GM19397 (cell line): ENCODE measurements around the gene CDH23.

Experiments used
- ATAC-seq: cut with Tn5 transposase; IDR thresholded peaks from one replicate; pipeline ENCODE4 v1.9.1; 2021; ENCODE audit warnings: mild to moderate bottlenecking, moderate library complexity; ENCODE audit not compliant: unreplicated experiment

CDH23 gene

DNA sequence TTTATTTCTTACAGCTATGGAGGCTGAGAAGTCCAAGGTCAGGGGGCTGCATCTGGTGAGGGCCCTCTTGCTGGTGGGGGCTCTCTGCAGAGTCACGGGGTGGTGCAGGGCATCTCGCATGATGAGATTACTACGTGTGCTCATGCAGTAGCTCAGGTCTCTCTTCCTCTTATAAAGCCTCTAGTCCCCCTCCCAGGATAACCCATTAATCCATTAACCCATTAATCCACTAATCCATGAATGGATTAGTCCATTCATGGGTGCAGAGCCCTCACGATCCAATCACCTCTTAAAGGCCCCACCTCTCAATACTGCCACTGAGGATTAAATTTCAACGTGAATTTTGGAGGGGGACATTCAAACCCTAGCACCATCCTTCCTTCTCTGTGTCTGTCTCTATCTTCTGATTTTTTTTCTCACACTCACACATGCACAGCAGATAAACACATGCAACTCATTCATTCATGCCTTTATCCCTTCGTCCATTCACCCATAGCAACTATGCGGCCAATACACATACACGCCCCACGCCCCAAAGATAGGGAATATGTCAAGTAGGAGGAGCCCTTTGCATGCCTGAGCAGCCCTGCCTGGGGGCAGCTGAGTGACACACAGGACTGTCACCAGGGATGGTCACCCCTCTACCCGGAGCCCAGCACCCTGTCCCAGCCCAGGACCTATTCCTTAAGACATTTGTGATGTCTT is 236.3 kb downstream of the CDH23 start:
- ATAC-seq = no peak

DNA sequence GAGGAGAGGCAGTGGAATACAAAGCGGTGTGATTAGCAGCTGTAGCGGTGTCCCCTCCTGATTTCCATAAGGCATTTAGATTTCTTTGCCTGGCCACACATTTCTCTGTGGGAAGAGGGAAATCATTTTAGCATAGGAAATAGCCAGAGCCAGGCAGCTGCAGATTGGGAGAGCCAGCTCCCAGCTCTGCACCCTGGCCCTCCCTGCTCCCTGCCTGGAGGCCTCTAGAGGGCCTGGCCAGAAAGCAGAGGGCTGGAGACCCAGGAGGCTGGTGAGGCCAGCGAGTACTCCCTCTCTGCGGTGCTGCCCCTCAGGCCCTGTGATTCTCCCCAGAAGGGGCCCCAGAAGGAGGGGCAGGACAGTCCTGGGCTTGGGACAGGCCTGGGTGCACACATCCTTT is 237.2 kb downstream of the CDH23 start:
- ATAC-seq = no peak

DNA sequence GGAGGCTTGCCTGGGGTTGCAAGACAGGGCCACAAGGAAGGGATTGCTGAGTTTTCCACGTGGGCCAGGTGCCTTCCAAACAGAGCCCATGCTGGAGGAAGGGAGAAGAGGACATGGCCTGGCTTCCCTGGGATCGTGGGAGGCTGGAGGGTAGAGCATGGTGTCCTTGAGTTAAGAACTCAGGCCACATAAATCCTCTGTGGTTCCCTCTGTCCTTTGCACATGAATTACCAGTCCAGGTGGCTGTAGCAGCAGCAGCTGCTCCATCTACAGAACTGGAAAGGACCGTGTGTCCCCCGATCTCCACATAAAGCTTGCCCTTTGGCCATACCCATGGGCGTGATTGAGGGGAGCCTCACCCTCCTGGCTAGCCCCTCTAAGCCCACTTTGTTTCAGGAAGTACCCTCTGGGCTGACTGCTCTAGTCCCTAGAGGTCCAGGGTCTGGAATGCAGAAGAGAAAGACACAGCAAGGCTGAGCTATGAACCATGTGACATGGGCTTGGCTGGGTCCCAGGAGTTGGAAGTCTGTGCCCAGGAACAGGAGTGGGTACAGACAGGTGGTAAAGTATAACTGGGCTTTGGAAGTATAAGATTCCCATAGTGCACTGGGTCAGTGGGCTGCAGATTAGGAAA is 237.9 kb downstream of the CDH23 start:
- ATAC-seq = no peak

DNA sequence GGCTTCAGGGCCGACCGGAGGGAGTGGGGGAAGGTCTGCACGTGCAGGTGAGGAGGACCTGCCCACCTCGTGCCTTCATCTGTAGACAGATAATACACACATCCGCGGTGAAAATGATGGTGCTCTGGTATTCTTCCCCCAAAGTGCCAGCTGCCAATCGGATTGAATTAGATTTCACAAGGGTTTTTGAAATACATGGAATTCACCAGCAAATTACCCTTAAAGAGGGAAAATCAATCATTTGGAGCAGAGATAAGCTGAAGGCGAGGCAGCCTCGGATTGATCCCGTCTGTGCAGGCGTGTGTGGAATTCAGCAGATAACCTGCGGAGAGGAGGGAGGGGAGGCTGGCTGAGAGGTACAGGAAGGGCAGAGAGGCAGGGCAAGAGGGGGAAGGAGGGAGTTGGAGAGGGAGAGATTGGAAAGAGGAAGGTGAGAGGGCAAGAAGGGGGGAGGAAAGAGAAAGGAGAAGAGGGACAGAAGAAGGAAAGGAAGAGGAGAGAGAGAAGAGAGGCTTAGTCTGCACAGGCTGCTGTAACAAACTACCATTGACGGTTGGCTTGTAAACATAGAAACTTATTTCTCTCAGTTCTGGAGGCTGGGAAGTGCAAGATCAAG is 238.6 kb downstream of the CDH23 start:
- no peak for ATAC-seq

DNA sequence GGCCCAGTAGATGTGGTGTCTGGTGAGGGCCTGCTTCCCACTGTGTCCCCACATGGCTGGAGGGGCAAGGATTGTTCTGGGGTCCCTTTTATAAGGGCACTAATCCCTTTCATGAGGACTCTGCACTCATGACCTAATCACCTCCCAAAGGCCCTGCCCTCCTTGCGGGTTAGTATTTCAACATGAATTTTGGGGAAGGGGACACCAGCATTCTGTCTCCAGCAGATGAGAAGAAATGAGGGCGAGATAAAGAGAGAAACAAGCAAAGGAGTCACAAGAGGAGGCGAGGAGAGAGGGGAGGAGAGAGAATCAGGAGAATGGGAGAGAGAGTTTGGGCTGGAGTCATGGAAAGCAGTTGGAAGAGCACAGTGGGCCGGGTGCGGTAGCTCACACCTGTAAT is 239.1 kb downstream of the CDH23 start:
- no peak for ATAC-seq

DNA sequence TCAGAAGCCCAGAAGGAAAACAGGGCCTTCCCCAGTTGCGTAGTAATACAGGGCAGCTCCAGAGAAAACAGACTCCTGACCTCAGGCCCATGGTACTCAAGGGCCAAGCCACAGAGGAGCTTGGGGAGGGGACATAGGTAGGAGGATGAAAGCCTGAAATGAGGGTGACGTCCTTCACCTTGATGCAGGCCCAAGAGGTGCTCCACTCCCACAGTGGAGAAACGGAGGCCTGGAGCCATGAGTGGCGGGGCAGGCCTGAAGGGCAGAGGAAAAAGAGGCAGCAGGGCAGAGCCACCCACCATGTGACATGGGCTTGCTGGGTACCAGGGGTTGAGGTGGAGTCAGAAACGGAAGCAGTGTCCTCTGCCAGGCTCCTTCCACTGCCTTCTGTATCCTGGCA is 239.9 kb downstream of the CDH23 start:
- ATAC-seq = no peak

DNA sequence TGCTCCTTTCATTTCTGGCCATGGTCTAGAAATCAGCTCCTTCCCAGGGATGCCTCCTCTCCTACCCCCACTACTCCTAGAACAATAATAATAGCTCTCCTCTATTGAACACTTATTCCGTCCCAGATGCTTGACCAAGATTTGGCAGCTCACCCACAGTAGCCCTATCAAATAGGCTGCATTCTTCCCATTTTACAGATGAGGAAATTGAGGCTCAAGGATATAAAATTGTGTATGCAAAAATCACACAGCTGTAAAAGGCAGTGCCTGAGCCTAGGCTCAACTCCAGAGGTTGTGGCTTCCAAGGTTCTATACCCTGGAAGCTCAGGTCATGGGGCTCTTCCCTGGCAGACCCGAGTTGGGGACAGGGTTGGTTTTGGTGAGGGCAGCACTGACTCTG is 240.6 kb downstream of the CDH23 start:
- ATAC-seq = no peak

DNA sequence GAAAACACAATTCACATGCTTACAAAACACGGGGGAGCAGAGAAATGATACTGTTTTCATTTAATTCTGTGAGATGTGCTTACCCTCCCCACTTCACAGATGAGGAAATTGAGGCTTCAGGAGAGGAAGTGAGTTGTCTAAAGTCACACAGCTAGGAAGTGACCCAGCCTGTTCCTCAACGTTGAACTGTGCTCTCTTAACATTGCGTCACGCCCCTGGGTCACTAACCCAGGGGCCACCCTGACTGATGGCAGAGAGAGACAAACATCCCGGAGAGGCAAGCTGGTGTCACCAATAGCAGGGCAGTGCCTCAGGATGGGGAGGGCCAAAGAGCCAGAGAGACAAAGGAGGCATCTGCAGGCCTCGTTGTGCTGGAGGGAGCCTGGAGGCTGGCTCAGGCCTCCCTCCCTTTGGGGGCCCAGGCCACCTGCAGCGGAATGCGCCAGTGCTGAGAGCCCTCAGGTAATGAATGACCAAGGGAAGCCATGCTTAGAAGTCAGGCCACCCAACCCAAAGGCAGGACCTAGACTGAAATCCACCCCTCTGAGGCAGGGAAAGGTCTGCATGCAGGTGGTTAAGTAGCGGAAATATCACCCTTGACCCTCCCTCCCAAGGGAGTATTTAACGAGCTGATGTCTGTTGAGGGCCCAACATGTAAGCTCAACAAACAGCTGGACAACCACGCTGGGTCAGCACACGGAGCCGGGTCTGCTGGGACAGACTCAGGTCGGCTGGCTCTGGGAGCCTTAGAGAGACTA is 241.5 kb downstream of the CDH23 start:
- no peak for ATAC-seq

DNA sequence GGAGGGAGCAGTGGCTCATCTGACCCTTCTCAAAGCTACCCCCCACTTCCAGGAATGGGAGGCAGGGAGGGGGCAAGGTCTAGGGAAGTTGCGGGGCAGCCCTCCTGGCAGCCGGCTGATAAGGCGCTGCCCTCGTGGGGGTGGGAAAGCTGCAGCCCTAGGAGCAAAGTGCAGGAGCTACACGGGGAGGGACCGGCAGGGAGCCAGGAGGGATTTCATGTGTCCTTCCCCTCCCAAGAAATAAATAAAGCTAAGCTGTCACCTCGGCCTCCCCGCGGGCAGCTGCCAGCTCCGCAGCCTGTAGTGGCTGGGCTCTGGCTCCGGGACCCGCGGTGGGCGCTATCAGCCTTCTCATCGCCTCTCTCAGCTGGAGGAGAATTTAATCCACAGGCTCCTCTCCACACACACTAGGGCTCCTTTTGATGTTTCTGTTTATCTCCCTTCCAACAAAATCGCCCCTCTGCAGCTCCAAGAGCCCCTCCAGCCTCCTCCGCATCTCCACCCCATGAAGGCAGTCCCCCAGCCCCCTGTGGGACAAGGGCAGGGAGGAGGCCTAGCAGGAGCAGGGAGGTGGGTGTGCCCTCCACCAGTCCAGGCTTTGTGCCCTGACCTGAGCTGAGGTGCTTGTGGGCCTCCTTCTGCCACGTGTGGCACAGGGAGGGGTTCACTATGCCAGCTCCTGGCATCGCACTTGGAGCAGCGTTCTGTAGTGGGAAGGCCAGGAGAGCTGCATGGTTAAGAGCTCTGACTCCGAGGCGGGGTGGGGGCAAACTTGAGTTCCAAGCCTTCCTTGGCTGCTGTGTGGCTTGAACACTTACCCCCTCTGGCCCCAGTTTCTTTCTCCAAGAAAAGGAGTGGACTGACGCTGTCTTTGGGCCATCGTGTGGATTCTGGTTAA is 242.4 kb downstream of the CDH23 start:
- ATAC-seq = no peak

DNA sequence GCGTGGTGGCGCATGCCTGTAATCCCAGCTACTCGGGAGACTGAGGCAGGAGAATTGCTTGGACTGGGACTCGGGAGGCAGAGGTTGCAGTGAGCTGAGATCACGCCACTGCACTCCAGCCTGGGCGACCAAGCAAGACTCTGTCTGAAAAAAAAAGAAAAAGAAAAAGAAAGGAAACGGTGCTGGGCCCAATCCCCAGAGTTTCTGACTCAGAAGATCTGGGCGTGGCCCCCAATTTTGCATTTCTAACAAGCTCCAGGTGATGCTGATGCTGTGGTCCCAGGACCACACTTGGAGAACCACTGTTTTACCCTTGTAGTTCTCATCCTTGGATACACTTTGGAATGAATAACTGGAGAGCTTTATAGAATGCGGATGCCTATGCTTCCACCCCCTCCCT is 243.9 kb downstream of the CDH23 start:
- no peak for ATAC-seq

DNA sequence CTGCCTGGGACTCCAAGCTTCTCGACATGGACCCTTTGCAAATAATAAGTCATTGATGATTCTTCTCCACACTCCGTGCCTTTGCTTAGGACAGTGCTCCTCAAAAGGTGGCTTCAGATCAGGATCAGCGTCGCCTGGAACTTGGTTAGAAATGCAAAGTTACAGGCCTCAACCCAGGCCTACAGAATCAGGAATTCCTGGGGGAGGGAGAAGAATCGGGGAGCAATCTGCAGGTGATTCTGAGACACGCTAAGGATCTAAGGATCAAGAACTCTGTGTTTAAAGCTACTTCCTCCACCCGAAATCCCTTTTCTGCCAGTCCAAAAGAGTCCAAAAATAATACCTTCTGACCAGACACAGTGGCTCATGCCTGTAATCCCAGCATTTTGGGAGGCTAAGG is 244.7 kb downstream of the CDH23 start:
- ATAC-seq = no peak

DNA sequence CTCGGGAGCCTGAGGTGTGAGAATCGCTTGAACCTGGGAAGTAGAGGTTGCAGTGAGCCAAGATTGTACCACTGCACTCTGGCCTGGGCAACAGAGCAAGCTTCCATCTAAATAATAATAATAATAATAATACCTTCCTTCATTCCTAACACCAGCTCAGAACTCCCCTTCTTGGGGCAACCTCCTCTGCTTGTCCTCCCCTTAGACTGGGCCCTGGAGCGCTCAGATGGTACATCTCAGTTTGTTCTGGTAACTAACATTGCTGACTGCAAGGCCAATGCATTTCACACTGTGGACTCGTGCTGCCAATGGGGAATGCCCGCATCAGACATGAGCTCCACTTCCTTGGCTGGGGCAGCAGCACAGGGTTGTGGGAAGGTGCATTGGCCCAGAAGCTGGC is 245.3 kb downstream of the CDH23 start:
- ATAC-seq = no peak

DNA sequence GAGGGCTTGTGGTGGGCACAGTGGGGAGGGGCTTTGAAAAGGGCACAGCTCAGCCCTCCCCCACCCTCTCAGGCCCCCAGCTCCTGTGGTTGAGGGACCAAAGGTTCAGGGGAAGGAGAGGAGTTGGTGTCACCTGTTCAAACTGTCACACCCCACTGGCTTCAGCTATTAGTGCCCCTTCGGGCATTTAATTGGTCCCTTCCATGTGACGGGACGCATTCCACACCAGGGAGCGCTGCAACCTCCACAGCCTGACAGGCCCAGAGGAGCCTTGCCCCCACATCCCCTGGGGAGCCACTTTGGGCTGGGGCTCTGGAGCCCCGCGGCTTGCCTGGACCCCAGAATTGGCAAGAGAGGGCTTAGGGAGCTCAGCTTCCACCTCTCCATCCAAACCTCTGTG is 247.2 kb downstream of the CDH23 start:
- ATAC-seq = no peak

DNA sequence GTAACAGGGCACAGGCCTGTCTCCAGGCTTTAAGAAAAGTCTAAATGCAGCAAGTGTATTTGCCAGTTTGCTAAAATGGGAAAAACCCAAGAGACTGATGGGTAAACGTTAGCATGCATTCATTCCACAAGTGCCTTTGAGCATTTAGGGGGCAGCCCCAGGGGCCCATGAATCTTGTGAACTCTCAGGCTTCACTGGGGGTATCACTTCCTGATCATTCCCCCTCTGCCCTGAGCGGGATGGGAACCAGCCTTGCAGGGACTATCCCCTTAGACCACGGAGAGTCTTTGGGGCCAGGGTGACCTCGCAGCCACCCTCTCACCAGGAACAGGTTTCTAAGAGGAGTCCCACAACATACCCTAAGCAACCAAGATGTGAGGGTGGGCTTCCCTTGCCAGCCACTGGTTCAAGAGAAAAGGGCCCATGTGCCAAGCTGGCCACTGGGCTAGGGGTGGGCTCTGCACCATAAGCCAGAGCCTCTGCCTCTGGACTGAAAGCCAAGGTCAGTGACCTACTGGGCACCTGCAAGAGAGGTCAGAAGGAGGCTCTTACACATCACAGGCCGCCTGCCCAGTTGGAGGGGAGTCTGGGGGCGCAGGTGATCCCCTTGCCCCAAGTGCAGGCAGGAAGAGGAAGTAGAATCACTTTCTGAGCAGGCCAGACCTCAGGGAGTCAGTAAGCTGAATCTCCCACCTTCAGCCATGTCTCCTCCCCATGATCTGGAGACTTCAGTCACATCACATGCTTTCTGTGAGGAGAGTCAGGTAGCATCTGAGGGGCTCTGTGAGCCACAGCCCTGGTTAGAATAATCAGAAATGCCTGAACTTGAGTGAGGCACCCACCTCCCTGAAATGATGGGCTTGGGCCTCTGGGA is 247.8 kb downstream of the CDH23 start:
- no peak for ATAC-seq

DNA sequence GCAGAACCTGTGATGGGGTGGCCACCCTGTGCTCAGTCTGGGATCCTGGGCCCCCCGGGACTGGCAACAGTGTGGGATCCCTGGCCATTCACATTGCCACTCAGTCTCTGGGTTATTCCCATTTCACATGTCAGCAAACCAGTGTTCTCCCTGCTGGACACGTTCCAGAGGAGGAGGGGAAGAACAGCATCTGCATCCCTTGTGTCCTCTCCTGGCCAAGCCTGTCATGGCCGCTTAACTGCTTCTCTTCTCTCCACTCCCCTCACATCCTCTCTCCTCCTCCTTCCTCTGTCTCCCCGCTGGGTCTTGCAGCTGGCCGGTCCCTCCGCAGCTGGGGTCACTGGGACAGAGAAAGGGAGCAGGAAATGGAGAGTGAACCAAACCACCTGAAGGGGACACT is 248.5 kb downstream of the CDH23 start:
- ATAC-seq = no peak

DNA sequence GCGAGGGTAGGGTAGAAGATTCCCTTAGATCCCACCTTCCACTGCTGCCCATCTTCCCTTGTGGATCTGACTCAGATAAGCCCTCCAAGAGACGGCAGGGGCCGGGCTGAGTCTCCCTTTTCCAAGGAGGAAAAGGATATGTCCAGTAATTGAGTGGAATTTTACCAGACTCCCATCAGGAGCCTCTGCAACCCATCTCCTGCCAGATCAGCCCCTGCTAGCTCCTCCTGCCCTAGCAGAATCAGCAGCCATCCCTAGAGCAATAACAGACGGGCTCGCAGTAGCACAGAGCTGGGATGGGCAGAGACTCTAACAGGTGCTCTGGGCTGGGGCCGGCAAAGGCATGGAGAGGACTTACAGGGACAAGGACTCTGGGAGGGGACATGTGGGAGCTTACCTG is 249.3 kb downstream of the CDH23 start:
- no peak for ATAC-seq

DNA sequence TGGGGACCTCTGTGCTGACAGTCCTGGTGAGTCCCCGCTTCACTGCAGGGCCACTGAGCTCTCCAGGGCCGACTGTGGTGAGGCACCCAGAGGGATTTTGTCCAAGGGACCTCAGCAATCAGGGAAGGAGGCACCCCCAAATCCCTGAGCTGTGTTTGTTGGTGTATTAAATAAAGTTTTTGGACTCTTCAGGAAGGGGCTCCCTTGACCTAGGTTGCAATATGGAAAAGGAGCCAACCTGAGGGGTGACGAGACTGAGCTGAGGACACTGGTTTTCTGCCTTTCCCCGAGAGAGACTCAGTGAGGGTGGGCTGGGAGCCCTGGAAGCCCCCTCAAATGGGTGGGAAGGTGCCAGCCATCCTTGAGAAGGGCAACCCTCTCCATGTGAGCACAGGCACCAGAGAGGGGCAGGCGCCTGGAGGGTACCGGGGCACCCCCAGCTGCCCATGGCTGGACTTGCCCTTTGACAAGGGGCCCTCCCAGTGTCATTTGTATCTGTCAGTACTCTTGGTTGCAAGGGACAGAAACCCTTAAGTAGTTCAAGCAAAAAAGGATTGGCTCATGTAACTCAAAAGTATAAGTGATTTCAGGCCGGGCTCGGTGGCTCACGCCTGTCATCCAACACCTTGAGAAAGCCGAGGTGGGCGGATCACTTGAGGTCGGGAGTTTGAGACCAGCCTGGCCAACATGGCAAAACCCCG is 250.0 kb downstream of the CDH23 start:
- ATAC-seq = no peak

DNA sequence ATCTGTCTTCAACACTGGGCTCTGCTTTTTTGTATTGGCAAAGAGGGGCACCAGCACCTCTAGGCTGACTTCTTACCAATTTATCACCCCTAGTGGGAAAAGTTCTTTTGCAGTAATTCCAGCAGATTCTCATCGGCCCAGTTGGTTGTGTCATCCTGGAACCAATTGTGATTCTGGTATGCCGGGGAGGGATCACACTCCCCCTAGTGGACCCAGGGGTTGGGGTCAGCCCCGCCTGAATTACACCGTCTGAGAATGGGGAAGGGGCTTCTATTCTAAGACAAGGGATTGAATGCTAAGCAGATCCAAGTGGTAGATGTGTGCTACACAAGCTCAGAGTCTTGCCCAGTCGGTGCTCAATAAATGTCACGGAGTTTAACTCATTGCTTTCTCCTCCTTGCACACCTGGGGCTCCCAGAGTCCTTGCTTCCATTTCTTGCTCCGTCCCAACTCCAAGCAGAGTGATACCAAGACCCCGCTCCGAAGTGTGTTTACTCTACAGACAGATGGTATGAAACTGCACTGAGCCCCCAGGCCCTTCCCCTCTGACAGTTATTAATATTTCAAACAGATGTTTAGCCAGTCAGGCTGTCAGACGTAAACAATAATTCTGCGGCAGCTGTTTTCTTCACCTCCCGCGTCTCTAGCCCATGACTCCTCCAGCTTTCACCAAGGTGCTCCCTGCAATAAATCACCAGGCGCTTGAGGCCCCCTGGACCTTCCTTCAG is 251.0 kb downstream of the CDH23 start:
- no peak for ATAC-seq
